Right lung (tissue), 5 donors: ENCODE results near the gene RANGAP1. TPM values are rescaled to one million over a fixed set of nuclear protein-coding genes. Genes with fewer than 3 reads are reported as not detected.
"Not testable (repeated sequence)": the region's sequence is repeated elsewhere in the genome, so short reads cannot be mapped to it uniquely, and the experiment has no call there.

Experiments
- DNase-seq, 2 donors: peaks; one replicate each; pipeline ENCODE4 v3.0.0-alpha.2; 2013
- polyA plus RNA-seq, 5 donors: library from polyadenylated mRNA; unstranded; fragments of 120-200 nt; gene quantifications; one replicate each; pipeline versions ENCODE4 v1.2.1 to v1.2.3, GENCODE V29; 2013; ENCODE audit warnings: inconsistent platforms in 1 of 5, low replicate concordance in 1 of 5; ENCODE audit not compliant: insufficient read length in 5 of 5, insufficient read depth in 1 of 5

Gene RANGAP1
- polyA plus RNA-seq, 5 donors = 30.8 to 40.7 (median 37.5) TPM

- no peak for DNase-seq
These were observed 24.3 kb downstream of the RANGAP1 start for GRCh38 chr22:41261541-41262249.

- DNase-seq = no peak
These were observed 25.1 kb downstream of the RANGAP1 start for GRCh38 chr22:41260871-41261270.

GRCh38 chr22:41259756-41260155 is 26.2 kb downstream of the RANGAP1 start:
- not testable (repeated sequence) for DNase-seq

- DNase-seq = no peak
These were observed 28.3 kb downstream of the RANGAP1 start for GRCh38 chr22:41257696-41258095.

GRCh38 chr22:41256254-41257253 is 29.4 kb downstream of the RANGAP1 start:
- no peak for DNase-seq

GRCh38 chr22:41254230-41254629 is 31.8 kb downstream of the RANGAP1 start:
- no peak for DNase-seq

- no peak for DNase-seq
These were observed 33.6 kb downstream of the RANGAP1 start for GRCh38 chr22:41252365-41252764.

GRCh38 chr22:41250127-41250526 is 35.9 kb downstream of the RANGAP1 start:
- DNase-seq = no peak

- DNase-seq = no peak
These were observed 36.5 kb downstream of the RANGAP1 start for GRCh38 chr22:41249442-41249841.

- DNase-seq = no peak
These were observed 37.2 kb downstream of the RANGAP1 start for GRCh38 chr22:41248758-41249157.

GRCh38 chr22:41248314-41248713 is 37.7 kb downstream of the RANGAP1 start:
- DNase-seq = no peak

- DNase-seq = no peak
These were observed 38.3 kb downstream of the RANGAP1 start for GRCh38 chr22:41247703-41248102.

GRCh38 chr22:41245917-41246499 is 40.0 kb downstream of the RANGAP1 start:
- no peak for DNase-seq

GRCh38 chr22:41243361-41243760 is 42.6 kb downstream of the RANGAP1 start:
- no peak for DNase-seq

GRCh38 chr22:41242396-41243117 is 43.4 kb downstream of the RANGAP1 start:
- no peak for DNase-seq

- no peak for DNase-seq
These were observed 44.8 kb downstream of the RANGAP1 start for GRCh38 chr22:41241133-41241676.

- no peak for DNase-seq
These were observed 45.4 kb downstream of the RANGAP1 start, which contains the start of gene CHADL for GRCh38 chr22:41240377-41241132. Gene CHADL, minus strand, starts transcription at chr22:41240931. Its CDS starts 50 bp downstream, at chr22:41240881.

GRCh38 chr22:41239443-41240128 is 46.4 kb downstream of the RANGAP1 start:
- no peak for DNase-seq

GRCh38 chr22:41238570-41239442 is 47.2 kb downstream of the RANGAP1 start:
- DNase-seq = no peak
